WTC11 (cell line): ENCODE data around the gene NOXO1.

Source experiments
- ESRRA ChIP-seq: sonication (generic); formaldehyde crosslinking; IDR thresholded peaks from 2 replicates; pipeline ENCODE4 v1.8.1; 2022; ENCODE audit warnings: mild to moderate bottlenecking, missing genetic modification reagents, borderline replicate concordance
- ETV6 ChIP-seq: sonication (generic); formaldehyde crosslinking; IDR thresholded peaks from 2 replicates; pipeline ENCODE4 v1.8.1; 2022; ENCODE audit warnings: mild to moderate bottlenecking, missing genetic modification reagents
- FOXJ3 ChIP-seq: sonication (generic); formaldehyde crosslinking; IDR thresholded peaks from 2 replicates; pipeline ENCODE4 v1.9.0; 2021; ENCODE audit warnings: missing genetic modification reagents, mild to moderate bottlenecking, borderline replicate concordance
- KAT7 ChIP-seq: sonication (generic); formaldehyde crosslinking; IDR thresholded peaks from 2 replicates; pipeline ENCODE4 v1.8.1; 2023; ENCODE audit warnings: missing genetic modification reagents, mild to moderate bottlenecking, borderline replicate concordance
- NR1H2 ChIP-seq: sonication (generic); formaldehyde crosslinking; IDR thresholded peaks from 2 replicates; pipeline ENCODE4 v1.9.0; 2021; ENCODE audit warnings: mild to moderate bottlenecking, moderate library complexity, missing genetic modification reagents
- SP1 ChIP-seq: sonication (generic); formaldehyde crosslinking; conservative IDR thresholded peaks from 2 replicates; pipeline ENCODE4 v1.8.1; 2022; ENCODE audit warnings: missing genetic modification reagents
- ZBTB21 ChIP-seq: sonication (generic); formaldehyde crosslinking; IDR thresholded peaks from 2 replicates; pipeline ENCODE4 v1.8.1; 2023; ENCODE audit warnings: mild to moderate bottlenecking, missing genetic modification reagents, borderline replicate concordance
- ZNF317 ChIP-seq: sonication (generic); formaldehyde crosslinking; IDR thresholded peaks from 2 replicates; pipeline ENCODE4 v1.8.1; 2023; ENCODE audit warnings: low read depth, mild to moderate bottlenecking, moderate library complexity, missing genetic modification reagents, borderline replicate concordance
- TF ChIP-seq, protein P1 (sequence below): fragments of 200-600 bp; IDR thresholded peaks from 2 replicates; pipeline ENCODE4 v1.8.0; 2022; ENCODE audit warnings: antibody characterized with exemption
- TF ChIP-seq, protein P2 (sequence below): sonication (generic); formaldehyde crosslinking; IDR thresholded peaks from 2 replicates; pipeline ENCODE4 v1.8.1; 2022; ENCODE audit warnings: low read depth, mild to moderate bottlenecking, moderate library complexity, missing genetic modification reagents, borderline replicate concordance
- TF ChIP-seq, protein P3 (sequence below): sonication (generic); formaldehyde crosslinking; IDR thresholded peaks from 2 replicates; pipeline ENCODE4 v1.8.0; 2023; ENCODE audit warnings: missing genetic modification reagents
- TF ChIP-seq, protein P4 (sequence below): sonication (generic); formaldehyde crosslinking; IDR thresholded peaks from 2 replicates; pipeline ENCODE4 v1.8.0; 2022; ENCODE audit warnings: mild to moderate bottlenecking, missing genetic modification reagents
- TF ChIP-seq, protein P5 (sequence below): sonication (generic); formaldehyde crosslinking; IDR thresholded peaks from 2 replicates; pipeline ENCODE4 v1.8.1; 2023; ENCODE audit warnings: mild to moderate bottlenecking, missing genetic modification reagents, moderate library complexity
- TF ChIP-seq, protein P6 (sequence below): fragments of 250-450 bp; sonication (Bioruptor Pico); IDR thresholded peaks from 2 replicates; pipeline ENCODE4 v1.9.0; 2021; ENCODE audit warnings: mild to moderate bottlenecking

DNA sequence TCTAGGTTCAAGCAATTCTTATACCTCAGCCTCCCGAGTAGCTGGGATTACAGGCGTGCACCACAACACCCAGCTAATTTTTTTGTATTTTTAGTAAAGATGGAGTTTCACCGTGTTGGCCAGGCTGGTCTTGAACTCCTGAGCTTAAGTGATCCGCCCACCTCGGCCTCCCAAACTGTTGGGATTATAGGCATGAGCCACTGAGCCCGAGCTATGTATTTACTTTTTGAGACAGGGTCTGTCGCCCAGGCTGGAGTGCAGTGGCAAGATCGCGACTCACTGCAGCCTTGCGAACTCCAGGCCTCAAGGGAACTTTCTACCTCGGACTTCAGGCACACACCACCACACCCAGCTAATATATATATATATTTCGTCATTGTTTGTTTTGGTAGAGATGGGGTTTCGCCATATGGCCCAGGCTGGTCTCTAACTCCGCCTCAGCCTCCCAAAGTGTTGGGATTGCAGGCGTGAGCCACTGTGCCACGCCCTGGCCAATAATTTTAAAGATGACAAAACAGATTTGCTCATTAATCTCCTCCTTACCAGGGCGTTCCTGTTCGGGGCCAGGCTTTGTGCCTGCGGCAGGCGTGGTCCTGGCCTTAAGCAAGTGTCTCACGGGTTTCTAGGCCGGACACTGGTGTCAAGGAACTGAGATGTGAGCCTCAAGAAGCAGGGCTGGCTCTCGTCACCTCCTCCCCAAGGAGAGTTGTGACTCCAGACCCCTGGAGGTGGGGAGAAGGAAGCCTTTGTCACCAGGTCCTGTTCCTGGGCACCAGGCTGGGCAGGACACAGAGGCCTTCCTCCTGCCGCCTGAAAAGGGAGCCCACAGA is 34.1 kb upstream of the NOXO1 start:
- no peak for TF ChIP-seq FOXJ3 (CRISPR knock-in tag)
- TF ChIP-seq NR1H2 (CRISPR knock-in tag): no peak
- TF ChIP-seq ZBTB21 (CRISPR knock-in tag): no peak
- TF ChIP-seq, protein P1, sequence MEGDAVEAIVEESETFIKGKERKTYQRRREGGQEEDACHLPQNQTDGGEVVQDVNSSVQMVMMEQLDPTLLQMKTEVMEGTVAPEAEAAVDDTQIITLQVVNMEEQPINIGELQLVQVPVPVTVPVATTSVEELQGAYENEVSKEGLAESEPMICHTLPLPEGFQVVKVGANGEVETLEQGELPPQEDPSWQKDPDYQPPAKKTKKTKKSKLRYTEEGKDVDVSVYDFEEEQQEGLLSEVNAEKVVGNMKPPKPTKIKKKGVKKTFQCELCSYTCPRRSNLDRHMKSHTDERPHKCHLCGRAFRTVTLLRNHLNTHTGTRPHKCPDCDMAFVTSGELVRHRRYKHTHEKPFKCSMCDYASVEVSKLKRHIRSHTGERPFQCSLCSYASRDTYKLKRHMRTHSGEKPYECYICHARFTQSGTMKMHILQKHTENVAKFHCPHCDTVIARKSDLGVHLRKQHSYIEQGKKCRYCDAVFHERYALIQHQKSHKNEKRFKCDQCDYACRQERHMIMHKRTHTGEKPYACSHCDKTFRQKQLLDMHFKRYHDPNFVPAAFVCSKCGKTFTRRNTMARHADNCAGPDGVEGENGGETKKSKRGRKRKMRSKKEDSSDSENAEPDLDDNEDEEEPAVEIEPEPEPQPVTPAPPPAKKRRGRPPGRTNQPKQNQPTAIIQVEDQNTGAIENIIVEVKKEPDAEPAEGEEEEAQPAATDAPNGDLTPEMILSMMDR: no peak
- TF ChIP-seq, protein P2, sequence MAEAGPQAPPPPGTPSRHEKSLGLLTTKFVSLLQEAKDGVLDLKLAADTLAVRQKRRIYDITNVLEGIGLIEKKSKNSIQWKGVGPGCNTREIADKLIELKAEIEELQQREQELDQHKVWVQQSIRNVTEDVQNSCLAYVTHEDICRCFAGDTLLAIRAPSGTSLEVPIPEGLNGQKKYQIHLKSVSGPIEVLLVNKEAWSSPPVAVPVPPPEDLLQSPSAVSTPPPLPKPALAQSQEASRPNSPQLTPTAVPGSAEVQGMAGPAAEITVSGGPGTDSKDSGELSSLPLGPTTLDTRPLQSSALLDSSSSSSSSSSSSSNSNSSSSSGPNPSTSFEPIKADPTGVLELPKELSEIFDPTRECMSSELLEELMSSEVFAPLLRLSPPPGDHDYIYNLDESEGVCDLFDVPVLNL: no peak
- TF ChIP-seq, protein P3, sequence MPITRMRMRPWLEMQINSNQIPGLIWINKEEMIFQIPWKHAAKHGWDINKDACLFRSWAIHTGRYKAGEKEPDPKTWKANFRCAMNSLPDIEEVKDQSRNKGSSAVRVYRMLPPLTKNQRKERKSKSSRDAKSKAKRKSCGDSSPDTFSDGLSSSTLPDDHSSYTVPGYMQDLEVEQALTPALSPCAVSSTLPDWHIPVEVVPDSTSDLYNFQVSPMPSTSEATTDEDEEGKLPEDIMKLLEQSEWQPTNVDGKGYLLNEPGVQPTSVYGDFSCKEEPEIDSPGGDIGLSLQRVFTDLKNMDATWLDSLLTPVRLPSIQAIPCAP (CRISPR knock-in tag): no peak
- TF ChIP-seq SP1 (CRISPR knock-in tag): no peak
- TF ChIP-seq KAT7: no peak
- TF ChIP-seq, protein P4, sequence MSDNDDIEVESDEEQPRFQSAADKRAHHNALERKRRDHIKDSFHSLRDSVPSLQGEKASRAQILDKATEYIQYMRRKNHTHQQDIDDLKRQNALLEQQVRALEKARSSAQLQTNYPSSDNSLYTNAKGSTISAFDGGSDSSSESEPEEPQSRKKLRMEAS (CRISPR knock-in tag): no peak
- TF ChIP-seq ETV6 (CRISPR knock-in tag): no peak
- TF ChIP-seq ZNF317: no peak
- TF ChIP-seq, protein P5, sequence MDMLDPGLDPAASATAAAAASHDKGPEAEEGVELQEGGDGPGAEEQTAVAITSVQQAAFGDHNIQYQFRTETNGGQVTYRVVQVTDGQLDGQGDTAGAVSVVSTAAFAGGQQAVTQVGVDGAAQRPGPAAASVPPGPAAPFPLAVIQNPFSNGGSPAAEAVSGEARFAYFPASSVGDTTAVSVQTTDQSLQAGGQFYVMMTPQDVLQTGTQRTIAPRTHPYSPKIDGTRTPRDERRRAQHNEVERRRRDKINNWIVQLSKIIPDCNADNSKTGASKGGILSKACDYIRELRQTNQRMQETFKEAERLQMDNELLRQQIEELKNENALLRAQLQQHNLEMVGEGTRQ: no peak
- TF ChIP-seq, protein P6, sequence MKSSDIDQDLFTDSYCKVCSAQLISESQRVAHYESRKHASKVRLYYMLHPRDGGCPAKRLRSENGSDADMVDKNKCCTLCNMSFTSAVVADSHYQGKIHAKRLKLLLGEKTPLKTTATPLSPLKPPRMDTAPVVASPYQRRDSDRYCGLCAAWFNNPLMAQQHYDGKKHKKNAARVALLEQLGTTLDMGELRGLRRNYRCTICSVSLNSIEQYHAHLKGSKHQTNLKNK (CRISPR knock-in tag): no peak
- no peak for TF ChIP-seq ESRRA (CRISPR knock-in tag)
